ENCODE results near the gene QSOX2. TPM values are rescaled to one million over a fixed set of nuclear protein-coding genes. Genes with fewer than 3 reads are reported as not detected.
A peak's percentile ranks its signal among the peaks of the same experiment; 100 is the strongest.

Gene QSOX2
- total and polyA plus RNA-seq, 2 experiments from 2014 or later, result 9.2 to 29.2 TPM

- no peak for TF ChIP-seq CTCF (conservative IDR thresholded peaks at IDR 0.05; ENCODE audit: low read depth in 2 of 2)
- TF ChIP-seq POLR2AphosphoS5 (IDR thresholded peaks at IDR 0.05; ENCODE audit: low read depth), result no peak
These were observed 53.7 kb downstream of the QSOX2 start (continued) for GRCh38 chr9:136191960-136192286.

GRCh38 chr9:136191099-136191959, 54.3 kb downstream of the QSOX2 start:
- H3K27me3 Mint-ChIP-seq (ENCODE audit: insufficient read depth, low read depth, poor library complexity), result peaks cover 65% of the 10 kb centered on the region
- no peaks in the 10 kb centered on the region for H3K36me3 ChIP-seq (ENCODE audit: insufficient read depth)

More at GRCh38 chr9:136191099-136191959, 54.3 kb downstream of the QSOX2 start:
- no peak for ATAC-seq
- peak; percentile 8 for DNase-seq (ENCODE audit: low spot score)
- Mint-ChIP-seq H3K4me3 (0 out of 3 replicates have a peak overlapping the region, but pooled peaks have one; percentile 19), H3K9me3 (no peaks in the 10 kb centered on the region), H3K4me1 (peaks cover 20% of the 10 kb centered on the region), H3K27ac (no peak overlapping the region), H3K36me3 (ENCODE audit: low read depth) (no peaks in the 10 kb centered on the region)
- no peak overlapping the region for H3K27ac ChIP-seq (ENCODE audit: low read depth)
- no peak overlapping the region for H2AFZ ChIP-seq
- no peaks in the 10 kb centered on the region; the same call in 1 of the 2 replicates for H4K20me1 ChIP-seq (replicated peaks; ENCODE audit: insufficient read depth)
- H3K79me2 ChIP-seq (replicated peaks; ENCODE audit: insufficient read depth), result no peaks in the 10 kb centered on the region
- no peak for TF ChIP-seq EZH2phosphoT487 (IDR thresholded peaks at IDR 0.05; ENCODE audit: unreplicated experiment)
- TF ChIP-seq POLR2AphosphoS5 (IDR thresholded peaks at IDR 0.05; ENCODE audit: low read depth), result no peak
- no peak for TF ChIP-seq CREB1 (CRISPR knock-in tag; IDR thresholded peaks at IDR 0.05; ENCODE audit: low read depth)
- TF ChIP-seq EZH2 (IDR thresholded peaks at IDR 0.05; ENCODE audit: low read depth, unreplicated experiment), result no peak
- no peak for TF ChIP-seq ZNF462 (CRISPR knock-in tag; IDR thresholded peaks at IDR 0.05)
- no peak for TF ChIP-seq NANOG (IDR thresholded peaks at IDR 0.05; ENCODE audit: borderline replicate concordance)
- H3F3A ChIP-seq (replicated peaks; ENCODE audit: low read depth), result no peaks in the 10 kb centered on the region
- peaks cover 22% of the 10 kb centered on the region for H3K4me1 ChIP-seq (ENCODE audit: insufficient read depth)
- H3K4me3 ChIP-seq, result peak overlapping the region; percentile 58; the same call in 1 of the 2 replicates
- H3K9me2 ChIP-seq (ENCODE audit: insufficient read depth), result no peaks in the 10 kb centered on the region
- peaks cover 62% of the 10 kb centered on the region for H3K27me3 ChIP-seq (ENCODE audit: insufficient read depth)
- peak overlapping the region; percentile 79 for H3K4me2 ChIP-seq
